ENCODE results near the gene NT5DC3. TPM values are rescaled to one million over a fixed set of nuclear protein-coding genes. Genes with fewer than 3 reads are reported as not detected.

The NT5DC3 gene
- total RNA-seq, 1 donor from 2014 or later: 9.1 TPM

DNA sequence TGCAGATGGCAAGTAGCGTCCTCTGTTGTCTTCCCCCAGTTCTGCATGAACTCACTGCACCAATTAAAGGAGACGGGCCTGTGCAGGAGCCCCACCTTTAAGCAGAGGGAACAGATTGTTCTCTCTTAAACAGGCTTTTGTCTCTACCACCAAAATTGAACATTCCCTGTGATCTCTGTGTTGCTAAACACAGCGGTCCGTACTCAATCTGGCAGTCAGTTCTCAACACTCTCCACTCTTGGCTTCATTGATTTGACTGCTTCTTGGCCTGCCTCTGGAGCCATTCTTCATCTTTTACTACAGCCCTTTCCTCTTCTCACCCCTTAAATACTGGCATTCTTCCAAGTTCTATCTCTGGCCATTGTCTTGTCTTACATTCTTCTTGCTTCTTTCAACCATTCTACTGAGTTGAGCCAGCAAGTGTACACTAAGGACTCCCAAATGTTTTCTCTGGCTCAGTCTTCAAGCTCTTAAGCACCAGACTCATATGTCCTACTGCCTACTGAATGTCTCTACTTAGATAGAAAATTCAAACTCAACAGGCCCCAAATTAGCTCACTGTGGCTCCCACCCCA lies 8.0 kb upstream of the NT5DC3 start:
- TF ChIP-seq, protein P1, sequence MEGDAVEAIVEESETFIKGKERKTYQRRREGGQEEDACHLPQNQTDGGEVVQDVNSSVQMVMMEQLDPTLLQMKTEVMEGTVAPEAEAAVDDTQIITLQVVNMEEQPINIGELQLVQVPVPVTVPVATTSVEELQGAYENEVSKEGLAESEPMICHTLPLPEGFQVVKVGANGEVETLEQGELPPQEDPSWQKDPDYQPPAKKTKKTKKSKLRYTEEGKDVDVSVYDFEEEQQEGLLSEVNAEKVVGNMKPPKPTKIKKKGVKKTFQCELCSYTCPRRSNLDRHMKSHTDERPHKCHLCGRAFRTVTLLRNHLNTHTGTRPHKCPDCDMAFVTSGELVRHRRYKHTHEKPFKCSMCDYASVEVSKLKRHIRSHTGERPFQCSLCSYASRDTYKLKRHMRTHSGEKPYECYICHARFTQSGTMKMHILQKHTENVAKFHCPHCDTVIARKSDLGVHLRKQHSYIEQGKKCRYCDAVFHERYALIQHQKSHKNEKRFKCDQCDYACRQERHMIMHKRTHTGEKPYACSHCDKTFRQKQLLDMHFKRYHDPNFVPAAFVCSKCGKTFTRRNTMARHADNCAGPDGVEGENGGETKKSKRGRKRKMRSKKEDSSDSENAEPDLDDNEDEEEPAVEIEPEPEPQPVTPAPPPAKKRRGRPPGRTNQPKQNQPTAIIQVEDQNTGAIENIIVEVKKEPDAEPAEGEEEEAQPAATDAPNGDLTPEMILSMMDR (IDR thresholded peaks at IDR 0.05; ENCODE audit: unreplicated experiment): no peak
- Mint-ChIP-seq H3K9me3 (no peaks in the 10 kb centered on the region), H3K4me1 (peaks cover 42% of the 10 kb centered on the region), H3K27ac (no peak overlapping the region), H3K4me3 (no peak overlapping the region), H3K36me3 (no peaks in the 10 kb centered on the region), H3K27me3 (ENCODE audit: low read depth) (no peaks in the 10 kb centered on the region)
- no peak for DNase-seq (ENCODE audit: low spot score in 2 of 2, unreplicated experiment in 2 of 2)

DNA sequence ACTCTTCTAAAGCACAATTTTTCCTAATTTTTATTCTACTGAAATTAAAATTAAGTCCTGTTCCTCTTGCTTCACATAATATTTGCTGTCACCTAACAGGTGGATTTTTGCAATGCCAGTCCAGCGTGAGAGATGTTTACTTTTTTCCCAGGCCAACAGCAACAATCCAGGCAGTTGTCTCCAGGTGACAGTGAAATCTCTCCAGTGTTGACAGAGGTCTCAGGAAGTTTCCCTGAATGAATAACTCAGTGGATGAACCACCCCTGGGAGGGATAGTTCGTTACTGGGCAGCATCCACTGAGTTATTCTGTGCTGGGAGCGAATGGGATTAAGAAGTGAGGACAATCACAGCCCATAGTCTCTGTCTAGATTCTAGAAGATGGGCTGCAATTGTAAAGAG lies 7.1 kb upstream of the NT5DC3 start:
- Mint-ChIP-seq H3K9me3 (no peaks in the 10 kb centered on the region), H3K4me1 (peaks cover 43% of the 10 kb centered on the region), H3K36me3 (no peaks in the 10 kb centered on the region), H3K27ac (no peak overlapping the region), H3K27me3 (ENCODE audit: low read depth) (no peaks in the 10 kb centered on the region), H3K4me3 (no peak overlapping the region)
- no peak for DNase-seq (ENCODE audit: low spot score in 2 of 2, unreplicated experiment in 2 of 2)
- TF ChIP-seq, protein P1 (IDR thresholded peaks at IDR 0.05; ENCODE audit: unreplicated experiment): no peak

DNA sequence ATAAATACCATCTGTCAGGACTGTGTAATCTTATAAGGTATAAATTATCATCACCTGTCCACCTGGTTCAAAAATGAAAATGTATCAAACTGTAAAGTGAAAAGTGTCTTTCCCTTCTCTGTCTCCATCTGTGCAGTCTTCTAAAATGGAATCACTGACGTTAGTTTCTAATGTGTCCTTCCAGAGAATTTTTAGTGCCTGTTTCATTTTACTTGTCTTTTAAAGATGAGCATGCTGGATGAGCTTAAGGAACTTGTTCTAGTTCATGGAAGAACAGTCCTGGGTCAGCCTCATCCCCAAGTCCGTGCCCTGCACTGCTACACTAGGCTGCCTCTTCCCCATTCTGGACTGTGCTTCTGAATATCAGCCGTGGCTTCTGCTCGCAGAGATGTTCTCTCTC lies 5.4 kb upstream of the NT5DC3 start:
- H3K27ac Mint-ChIP-seq: no peak overlapping the region
- TF ChIP-seq, protein P1 (IDR thresholded peaks at IDR 0.05; ENCODE audit: unreplicated experiment): no peak
- no peak overlapping the region for H3K4me3 Mint-ChIP-seq
- DNase-seq (ENCODE audit: low spot score in 2 of 2, unreplicated experiment in 2 of 2): no peak
- no peaks in the 10 kb centered on the region for H3K36me3 Mint-ChIP-seq
- peaks cover 37% of the 10 kb centered on the region for H3K4me1 Mint-ChIP-seq
- no peaks in the 10 kb centered on the region for H3K27me3 Mint-ChIP-seq (ENCODE audit: low read depth)
- no peaks in the 10 kb centered on the region for H3K9me3 Mint-ChIP-seq

DNA sequence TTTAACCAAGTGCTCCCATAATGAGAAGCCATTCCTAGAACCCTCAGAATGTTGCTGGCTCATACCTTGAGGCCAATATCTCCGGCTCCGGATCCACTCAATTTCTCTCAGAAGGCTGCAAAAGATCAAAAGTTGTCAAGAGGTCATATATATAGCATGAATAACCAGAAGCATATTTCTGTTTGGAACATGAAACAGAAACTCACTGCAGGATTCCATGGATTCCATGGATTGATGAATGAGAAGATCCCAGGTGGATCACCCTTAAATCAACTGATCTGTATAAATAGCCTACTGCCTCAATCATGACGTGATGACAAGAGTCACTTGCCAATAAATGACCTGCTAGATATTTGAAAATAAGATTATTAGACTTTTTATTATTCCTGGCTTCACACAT lies 3.3 kb upstream of the NT5DC3 start:
- H3K27ac Mint-ChIP-seq: peak overlapping the region; percentile 20

GRCh38 chr12:103841690-103842584 lies 903 bp upstream of the NT5DC3 start:
- no peaks in the 10 kb centered on the region for H3K9me3 Mint-ChIP-seq
- H3K36me3 Mint-ChIP-seq: no peaks in the 10 kb centered on the region
- peak overlapping the region; percentile 82 for H3K27ac Mint-ChIP-seq
- H3K4me1 Mint-ChIP-seq: peaks cover 21% of the 10 kb centered on the region
- DNase-seq (ENCODE audit: low spot score in 2 of 2, unreplicated experiment in 2 of 2): peak in 1 of 2 experiments; percentile 49
- TF ChIP-seq, protein P1 (IDR thresholded peaks at IDR 0.05; ENCODE audit: unreplicated experiment): no peak
- H3K27me3 Mint-ChIP-seq (ENCODE audit: low read depth): peaks cover 30% of the 10 kb centered on the region
- H3K4me3 Mint-ChIP-seq: peak overlapping the region; percentile 88

More for the DNA sequence above, 3.3 kb upstream of the NT5DC3 start:
- TF ChIP-seq, protein P1 (IDR thresholded peaks at IDR 0.05; ENCODE audit: unreplicated experiment): no peak
- Mint-ChIP-seq H3K9me3 (no peaks in the 10 kb centered on the region), H3K4me3 (no peak overlapping the region), H3K36me3 (no peaks in the 10 kb centered on the region), H3K4me1 (peaks cover 24% of the 10 kb centered on the region), H3K27me3 (ENCODE audit: low read depth) (peaks cover 11% of the 10 kb centered on the region)
- DNase-seq (ENCODE audit: low spot score in 2 of 2, unreplicated experiment in 2 of 2): no peak

Data from mesothelial cell of epicardium (in vitro differentiated cells).